ENCODE measurements around the gene COX5A. TPM values are rescaled to one million over a fixed set of nuclear protein-coding genes. Genes with fewer than 3 reads are reported as not detected.
A peak's percentile ranks its signal among the peaks of the same experiment; 100 is the strongest.

Gene COX5A
- total RNA-seq, 2 experiments from 2014 or later: 40.7 to 44.2 TPM

GRCh38 chr15:74906067-74906449, 31.8 kb downstream of the COX5A start:
- Mint-ChIP-seq H3K27ac (peak overlapping the region; percentile 99), H3K4me3 (peak overlapping the region; percentile 90), H3K9me3 (no peaks in the 10 kb centered on the region), H3K4me1 (ENCODE audit: low read depth) (peaks cover 46% of the 10 kb centered on the region), H3K36me3 (ENCODE audit: low read depth) (peaks cover 48% of the 10 kb centered on the region), H3K27me3 (no peaks in the 10 kb centered on the region)
- peak overlapping the region; percentile 68 to 78 for H3K27ac ChIP-seq (ENCODE audit: low read depth in 1 of 2, low read length in 2 of 2)
- no peaks in the 10 kb centered on the region for H3K27me3 ChIP-seq (ENCODE audit: control insufficient read depth in 1 of 2, insufficient read depth in 2 of 2, low read length in 2 of 2)
- peaks cover 43% of the 10 kb centered on the region for H3K4me1 ChIP-seq (ENCODE audit: insufficient read depth, low read length)
- peak overlapping the region; percentile 95 for H3K4me3 ChIP-seq (ENCODE audit: low read length)
- no peaks in the 10 kb centered on the region for H3K9me3 ChIP-seq (ENCODE audit: control insufficient read depth in 1 of 2, insufficient read depth in 1 of 2, low read length in 2 of 2)
- POLR2A ChIA-PET: interaction anchor here (0.7 to 3.0 kb wide), 26 partner anchors 8 to 548 kb away, joined by 3 to 21 read pairs (median 5); partner anchors contain the start of genes C15orf39, COX5A, MPI and RPP25
- CTCF ChIA-PET: interaction anchor here (0.6 to 2.4 kb wide), 10 partner anchors 11 to 274 kb away, joined by 3 to 6 read pairs (median 4); partner anchors contain the start of gene SCAMP5
- TF ChIP-seq CTCF (IDR thresholded peaks at IDR 0.05): no peak
- intact Hi-C loops (cut with DNase I, micrococcal nuclease): loop anchor here in 1 of 2 experiments (2.0 kb wide), 2 partner anchors 33 to 63 kb away; partner anchors contain the start of genes SCAMP2 and ULK3
- DNase-seq: peak in 6 of 14 experiments; percentile 16 to 52 (median 36)
- peak; percentile 43 for ATAC-seq (ENCODE audit: poor library complexity)
- peaks cover 29% of the 10 kb centered on the region for H3K36me3 ChIP-seq (ENCODE audit: insufficient read depth, low read length)

- Histone ChIP-seq H3K36me3 (ENCODE audit: insufficient read depth, low read length) (peaks cover 44% of the 10 kb centered on the region), H3K9me3 (ENCODE audit: control insufficient read depth in 1 of 2, insufficient read depth in 1 of 2, low read length in 2 of 2) (no peaks in the 10 kb centered on the region), H3K4me1 (ENCODE audit: insufficient read depth, low read length) (peaks cover 45% of the 10 kb centered on the region), H3K4me3 (ENCODE audit: low read length) (no peak overlapping the region), H3K27me3 (ENCODE audit: control insufficient read depth in 1 of 2, insufficient read depth in 2 of 2, low read length in 2 of 2) (no peaks in the 10 kb centered on the region), H3K27ac (ENCODE audit: low read depth in 1 of 2, low read length in 2 of 2) (no peak overlapping the region)
- H3K4me3 Mint-ChIP-seq: peak overlapping the region; percentile 62
- peaks cover 51% of the 10 kb centered on the region for H3K4me1 Mint-ChIP-seq (ENCODE audit: low read depth)
- no peaks in the 10 kb centered on the region for H3K27me3 Mint-ChIP-seq
- H3K27ac Mint-ChIP-seq: peak overlapping the region; percentile 99
- peaks cover 63% of the 10 kb centered on the region for H3K36me3 Mint-ChIP-seq (ENCODE audit: low read depth)
- intact Hi-C loops (cut with DNase I, micrococcal nuclease): loop anchor here in 1 of 2 experiments (5.0 kb wide), 1 partner anchor 48 kb away; no protein-coding TSS in a partner anchor
- no peak for DNase-seq
- CTCF ChIA-PET: interaction anchor here (1.1 kb wide), 2 partner anchors 15 to 46 kb away, joined by 3 read pairs; partner anchors contain the start of gene MPI
- ATAC-seq (ENCODE audit: poor library complexity): no peak
- no peak for TF ChIP-seq CTCF (IDR thresholded peaks at IDR 0.05)
- no peaks in the 10 kb centered on the region for H3K9me3 Mint-ChIP-seq
- POLR2A ChIA-PET: interaction anchor here (1.2 kb wide), 1 partner anchor 31 kb away, joined by 3 read pairs; the partner anchor contains the start of gene SCAMP2
These were observed 33.6 kb downstream of the COX5A start for GRCh38 chr15:74904190-74904805.

- POLR2A ChIA-PET: interaction anchor here (1.2 kb wide), 1 partner anchor 30 kb away, joined by 3 read pairs; the partner anchor contains the start of gene SCAMP2
These were observed 34.2 kb downstream of the COX5A start for GRCh38 chr15:74903676-74904075.

More at GRCh38 chr15:74903676-74904075, 34.2 kb downstream of the COX5A start:
- no peak overlapping the region for H3K27ac ChIP-seq (ENCODE audit: low read depth in 1 of 2, low read length in 2 of 2)
- Mint-ChIP-seq H3K9me3 (no peaks in the 10 kb centered on the region), H3K27me3 (no peaks in the 10 kb centered on the region), H3K27ac (peak overlapping the region; percentile 99), H3K4me1 (ENCODE audit: low read depth) (peaks cover 51% of the 10 kb centered on the region), H3K4me3 (peak overlapping the region; percentile 8), H3K36me3 (ENCODE audit: low read depth) (peaks cover 69% of the 10 kb centered on the region)
- H3K4me3 ChIP-seq (ENCODE audit: low read length): no peak overlapping the region
- CTCF ChIA-PET: interaction anchor here (1.1 kb wide), 2 partner anchors 14 to 47 kb away, joined by 3 read pairs; partner anchors contain the start of gene MPI
- ATAC-seq (ENCODE audit: poor library complexity) (no peak), DNase-seq (no peak)
- peaks cover 45% of the 10 kb centered on the region for H3K4me1 ChIP-seq (ENCODE audit: insufficient read depth, low read length)
- H3K27me3 ChIP-seq (ENCODE audit: control insufficient read depth in 1 of 2, insufficient read depth in 2 of 2, low read length in 2 of 2): no peaks in the 10 kb centered on the region
- intact Hi-C loops (cut with DNase I, micrococcal nuclease): loop anchor here (2.0 to 5.0 kb wide), 2 partner anchors 49 to 133 kb away; no protein-coding TSS in a partner anchor
- peaks cover 50% of the 10 kb centered on the region for H3K36me3 ChIP-seq (ENCODE audit: insufficient read depth, low read length)
- H3K9me3 ChIP-seq (ENCODE audit: control insufficient read depth in 1 of 2, insufficient read depth in 1 of 2, low read length in 2 of 2): no peaks in the 10 kb centered on the region
- TF ChIP-seq CTCF (IDR thresholded peaks at IDR 0.05): no peak
